K562 (cell line): ENCODE results near the gene GRIN2D. TPM values are rescaled to one million over a fixed set of nuclear protein-coding genes. Genes with fewer than 3 reads are reported as not detected.

Experiments
- ATAC-seq: fragments of 200-7000 bp; cut with Tn5 transposase; 3 replicates; pipeline ENCODE4 v1.9.1; 2020; ENCODE audit warnings: moderate library complexity
- BruUV-seq: library from RNA; stranded (reverse); fragments of 400-500 nt; replicated peaks from 2 replicates; lab custom pipeline; 2021; lab: Mats Ljungman, UMichigan
- CTCF ChIA-PET: fragments of 300-600 bp; formaldehyde crosslinking; extraction: SDS; loops from one replicate; lab custom pipeline; 2021; ENCODE audit warnings: low intra/inter-chr PET ratio; lab: Yijun Ruan, JAX
- POLR2A ChIA-PET: fragments of 300-600, 350-650 bp; sonication (Branson Sonifier 250); formaldehyde crosslinking; extraction: SDS; loops from one replicate; lab custom pipeline; 2021; ENCODE audit warnings: antibody characterized with exemption, inconsistent platforms; lab: Yijun Ruan, JAX
- DNase-seq, 4 experiments: peaks; one replicate each; pipeline versions ENCODE4 v3.0.0 to v3.0.0-alpha.2; 2011 to 2018; ENCODE audit warnings: low spot score in 3 of 4, mixed read lengths in 3 of 4; ENCODE audit errors: extremely low read depth in 1 of 4
- FAIRE-seq: peaks from 2 replicates; lab custom pipeline; 2011; peaks lifted over from hg19 to GRCh38; lab: Jason Lieb, UNC
- H2AFZ ChIP-seq: 2 replicates; pipeline ENCODE4 v1.6.0; 2011; ENCODE audit warnings: low read depth, low read length, control low read depth, inconsistent platforms
- H3K27ac ChIP-seq: fragments of 200-600 bp; 3 replicates; pipeline ENCODE4 v1.8.0; 2011; ENCODE audit warnings: low read depth, mild to moderate bottlenecking, control low read depth, inconsistent platforms, low read length, moderate library complexity, mixed read lengths; ENCODE audit errors: extremely low read depth
- H3K27me3 ChIP-seq, 2 experiments: fragments of 300-600 bp in 1 of 2; 2 replicates in 1 of 2; 3 replicates in 1 of 2; pipeline versions ENCODE4 v1.6.0 to v1.8.0; 2011; ENCODE audit warnings: inconsistent platforms in 2 of 2, low read length in 2 of 2, mild to moderate bottlenecking in 1 of 2, mixed read lengths in 1 of 2, moderate library complexity in 1 of 2; ENCODE audit not compliant: control insufficient read depth in 2 of 2, insufficient read depth in 2 of 2
- H3K36me3 ChIP-seq: fragments of 300-600 bp; 3 replicates; pipeline ENCODE4 v1.8.0; 2011; ENCODE audit warnings: mild to moderate bottlenecking, low read length, inconsistent platforms; ENCODE audit not compliant: control insufficient read depth, insufficient read depth
- H3K4me1 ChIP-seq, 2 experiments: fragments of 200-600 bp in 1 of 2; replicated peaks in 1 of 2; 2 replicates in 1 of 2; 3 replicates in 1 of 2; pipeline versions ENCODE4 v1.5.1 to v1.8.0; 2011; ENCODE audit warnings: inconsistent platforms in 2 of 2, low read length in 2 of 2, mild to moderate bottlenecking in 1 of 2, mixed read lengths in 1 of 2, moderate library complexity in 1 of 2; ENCODE audit not compliant: control insufficient read depth in 2 of 2, insufficient read depth in 2 of 2
- H3K4me2 ChIP-seq: 2 replicates; pipeline ENCODE4 v1.6.1; 2011; ENCODE audit warnings: low read length, control low read depth, inconsistent platforms, mixed read lengths; ENCODE audit not compliant: insufficient read depth
- H3K4me3 ChIP-seq: fragments of 200-600 bp; sonication (generic), shearing (Covaris generic); 2 replicates; pipeline ENCODE4 v1.5.1; 2016; ENCODE audit warnings: control low read depth, inconsistent platforms
- H3K79me2 ChIP-seq: fragments of 200-600 bp; 3 replicates; pipeline ENCODE4 v1.8.0; 2011; ENCODE audit warnings: low read length, inconsistent platforms; ENCODE audit not compliant: control insufficient read depth, insufficient read depth
- H3K9ac ChIP-seq, 2 experiments: 2 replicates each; pipeline versions ENCODE4 v1.6.0 to v1.6.1; 2011; ENCODE audit warnings: low read depth in 2 of 2, low read length in 2 of 2, control low read depth in 1 of 2, inconsistent platforms in 1 of 2, mild to moderate bottlenecking in 1 of 2, mixed read lengths in 1 of 2; ENCODE audit not compliant: insufficient read depth in 1 of 2
- H3K9me1 ChIP-seq: one replicate; pipeline ENCODE4 v1.6.0; 2011; ENCODE audit warnings: inconsistent platforms, mild to moderate bottlenecking, low read length, moderate library complexity; ENCODE audit not compliant: control insufficient read depth, insufficient read depth
- H3K9me3 ChIP-seq: replicated peaks from 2 replicates; pipeline ENCODE4 v1.5.1; 2011; ENCODE audit warnings: low read depth, low read length, inconsistent platforms; ENCODE audit not compliant: control insufficient read depth, insufficient read depth
- H4K20me1 ChIP-seq: replicated peaks from 2 replicates; pipeline ENCODE4 v1.6.1; 2011; ENCODE audit warnings: low read length, inconsistent platforms, mixed read lengths; ENCODE audit not compliant: control insufficient read depth, insufficient read depth
- ETS1 ChIP-seq: conservative IDR thresholded peaks from 2 replicates; pipeline ENCODE4 v1.6.1; 2011; ENCODE audit warnings: low read depth, mild to moderate bottlenecking, low read length; ENCODE audit not compliant: control insufficient read depth
- HNRNPH1 ChIP-seq: fragments of 200-400 bp; formaldehyde crosslinking; optimal IDR thresholded peaks from 2 replicates; pipeline ENCODE3; 2017; ENCODE audit warnings: low read depth, mild to moderate bottlenecking, low read length, moderate library complexity
- RBBP5 ChIP-seq: fragments of 200-600 bp; sonication (generic); IDR thresholded peaks from 2 replicates; pipeline ENCODE4 v1.6.1; 2012; ENCODE audit warnings: borderline replicate concordance, mild to moderate bottlenecking, low read length, control low read depth, inconsistent platforms; ENCODE audit not compliant: insufficient read depth, poor library complexity, severe bottlenecking
- ZBTB17 ChIP-seq: fragments of 450-650 bp; formaldehyde crosslinking; IDR thresholded peaks from 2 replicates; pipeline ENCODE4 v1.4.0; 2020; ENCODE audit warnings: mild to moderate bottlenecking
- ZSCAN32 ChIP-seq: fragments of 450-650 bp; formaldehyde crosslinking; IDR thresholded peaks from 2 replicates; pipeline ENCODE4 v1.4.0; 2020; ENCODE audit warnings: mild to moderate bottlenecking, moderate library complexity
- WGBS: fragments of 100-300 bp; shearing (Covaris generic); methylation state at CpG from one replicate; pipeline ENCODE4 v1.1.6; 2016; ENCODE audit warnings: low coverage, mixed read lengths; ENCODE audit not compliant: insufficient coverage; ENCODE audit errors: missing lambda C conversion rate; 5-methylcytosine and 5-hydroxymethylcytosine counted together
- in situ Hi-C: fragments of 300-500 bp; cut with MboI; formaldehyde crosslinking; loops from 4 replicates; pipeline ENCODE4 v1.15.0; 2018; ENCODE audit warnings: inconsistent platforms, mixed read lengths
- intact Hi-C: fragments of 100-400 bp; cut with micrococcal nuclease; formaldehyde crosslinking; loops from 2 replicates; pipeline ENCODE4 v1.14.2; 2022
- polyA plus RNA-seq, 8 experiments: library from polyadenylated mRNA; depleted of rRNA in 4 of 8; stranded (reverse) in 5 of 8; unstranded in 3 of 8; fragments of >200 nt; fragmentation: Nextera tagmentation in 2 of 8; fragmentation: Illumina TruSeq in 1 of 8; extraction: Ambion mirVana in 2 of 8; extraction: Trizol in 1 of 8; gene quantifications; 2 replicates each; pipeline versions ENCODE4 v1.2.1 to v1.2.3, GENCODE V29; 2011 to 2014; ENCODE audit warnings: inconsistent platforms in 1 of 8, missing spikeins in 1 of 8
- total RNA-seq, 7 experiments: library from RNA; depleted of rRNA in 6 of 7; stranded (reverse); fragments of >200 nt in 6 of 7; fragmentation: Illumina TruSeq in 2 of 7; extraction: Trizol in 2 of 7; gene quantifications; 2 replicates each; pipeline versions ENCODE4 v1.2.1 to v1.2.3, GENCODE V29; 2011 to 2021; ENCODE audit warnings: low replicate concordance in 1 of 7

The GRIN2D gene
- total and polyA plus RNA-seq, 9 of the 15 experiments (the other 6 are each of a cell fraction or from before 2014, with no cell fraction given), result 0.32 to 31.5 (median 1.8) TPM

- Histone ChIP-seq H3K4me3 (no peak overlapping the region), H3K9me1 (no peaks in the 10 kb centered on the region), H3K4me2 (peak overlapping the region; percentile 63), H2AFZ (peak overlapping the region; percentile 78), H3K27ac (peak overlapping the region; percentile 36; the same call in 1 of the 3 replicates), H4K20me1 (no peaks in the 10 kb centered on the region), H3K27me3 (no peaks in the 10 kb centered on the region), H3K4me1 (peaks cover 29 to 79% of the 10 kb centered on the region in 2 experiments), H3K36me3 (peaks cover 15% of the 10 kb centered on the region), H3K9me3 (no peaks in the 10 kb centered on the region), H3K9ac (peak overlapping the region; percentile 51 to 91; a peak in 2 of 4 replicates)
- in situ Hi-C loops (no loop called here), intact Hi-C loops (loop anchor here (10.0 kb wide), 2 partner anchors 68 to 102 kb away; partner anchors contain the start of gene EMP3)
- DNase-seq (no peak), ATAC-seq (no peak)
- ChIA-PET CTCF (no interaction called here), POLR2A (interaction anchor here (0.5 to 0.7 kb wide), 4 partner anchors 8 to 275 kb away, joined by 3 to 4 read pairs (median 3); no protein-coding TSS in a partner anchor)
- WGBS, result 71% methylated on average over 13 of the region's 15 CpGs
- TF ChIP-seq ETS1 (0 out of 2 replicates have a peak, but pooled peaks have one; percentile 15), HNRNPH1 (no peak), ZSCAN32 (CRISPR knock-in tag) (no peak), ZBTB17 (CRISPR knock-in tag) (peak; percentile 18; the same call in 1 of the 2 replicates), RBBP5 (peak; percentile 11)
- TF ChIP-seq, all 486 proteins: peak for 3
- peaks cover 32% of the 10 kb centered on the region for H3K79me2 ChIP-seq
- no TSS peak for BruUV-seq
- FAIRE-seq, result no peak
These were observed 459 bp upstream of the GRIN2D start for GRCh38 chr19:48392860-48393558.
